ENCODE data around the gene UHRF1.

UHRF1 gene

DNA sequence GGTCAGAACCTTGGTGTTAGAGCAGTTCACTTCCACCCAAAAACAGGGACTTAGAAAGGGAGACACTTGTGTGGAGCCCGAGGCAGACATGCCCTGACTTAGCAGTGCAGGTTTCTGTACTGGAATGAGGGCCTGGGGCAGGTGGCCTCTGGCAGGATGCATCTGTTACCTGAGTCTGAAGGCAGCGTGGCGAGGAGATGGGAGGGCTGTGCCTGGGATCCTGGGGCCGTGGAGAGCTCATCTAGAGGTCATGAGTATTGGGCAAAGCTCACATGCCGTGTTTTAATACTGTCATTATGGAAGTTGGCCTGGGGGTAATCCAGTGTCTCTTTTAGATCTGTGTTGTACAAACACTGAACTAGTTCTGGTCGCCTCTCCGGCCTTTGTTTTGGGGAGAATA, 81.0 kb downstream of the UHRF1 start:
- no peak for DNase-seq (ENCODE audit: low spot score)

GRCh38 chr19:4991538-4991937, 82.2 kb downstream of the UHRF1 start:
- DNase-seq (ENCODE audit: low spot score), result no peak

DNA sequence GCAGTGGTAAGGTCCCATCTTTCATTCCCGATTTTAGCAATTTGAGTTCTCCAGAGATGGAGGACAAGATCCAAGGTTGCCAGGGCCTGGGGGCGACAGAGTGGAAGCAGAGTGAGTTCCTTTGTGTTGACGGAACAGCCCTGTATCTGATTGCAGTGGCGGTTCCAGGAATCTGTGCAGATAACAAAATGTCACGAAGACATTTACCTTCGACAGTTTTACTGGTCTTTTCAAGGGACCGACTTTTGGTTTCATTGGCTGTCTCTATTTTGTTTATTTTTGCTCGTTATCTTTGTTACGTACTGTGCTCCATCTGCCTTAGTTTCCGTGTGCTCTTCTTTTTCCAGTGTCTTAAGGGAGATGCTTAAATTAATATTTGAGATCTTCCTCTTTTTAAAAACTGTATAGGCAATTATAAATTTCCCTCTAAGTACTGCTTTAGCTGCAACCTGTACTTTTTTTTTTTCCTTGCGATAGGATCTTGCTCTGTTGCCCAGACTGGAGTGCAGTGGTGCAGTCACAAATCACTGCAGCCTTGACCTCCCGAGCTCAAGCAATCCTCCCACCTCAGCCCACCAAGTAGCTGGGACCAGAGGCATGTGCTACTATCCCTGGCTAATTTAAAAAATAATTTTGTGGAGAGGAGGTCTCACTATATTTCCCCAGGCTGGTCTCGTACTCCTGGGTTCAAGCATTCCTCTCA, 82.8 kb downstream of the UHRF1 start:
- DNase-seq (ENCODE audit: low spot score), result no peak

- DNase-seq (ENCODE audit: low spot score), result no peak
Measured at GRCh38 chr19:4993683-4994082, 84.4 kb downstream of the UHRF1 start.

DNA sequence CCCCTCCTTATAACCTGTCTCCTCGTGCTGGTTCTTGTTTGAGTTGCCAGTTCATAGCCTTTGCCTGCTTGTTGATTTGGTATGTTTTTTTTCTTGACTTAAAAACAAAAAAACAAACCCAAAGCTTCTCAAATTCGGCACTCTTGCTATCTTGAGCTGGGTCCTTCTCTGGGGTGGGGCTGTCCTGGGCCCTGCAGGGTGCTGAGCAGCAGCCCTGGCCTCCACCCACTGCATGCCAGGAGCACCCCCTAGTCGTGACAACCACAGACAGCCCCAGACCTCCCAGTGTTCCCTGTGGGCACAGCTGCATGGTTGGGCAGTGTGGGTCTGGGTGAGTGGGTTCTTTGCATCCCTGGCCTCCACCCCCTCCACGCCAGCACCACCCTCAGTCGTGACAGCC, 87.4 kb downstream of the UHRF1 start:
- DNase-seq (ENCODE audit: low spot score), result peak; percentile 54

- no peak for DNase-seq (ENCODE audit: low spot score)
Measured at GRCh38 chr19:4997297-4997696, 88.0 kb downstream of the UHRF1 start.

DNA sequence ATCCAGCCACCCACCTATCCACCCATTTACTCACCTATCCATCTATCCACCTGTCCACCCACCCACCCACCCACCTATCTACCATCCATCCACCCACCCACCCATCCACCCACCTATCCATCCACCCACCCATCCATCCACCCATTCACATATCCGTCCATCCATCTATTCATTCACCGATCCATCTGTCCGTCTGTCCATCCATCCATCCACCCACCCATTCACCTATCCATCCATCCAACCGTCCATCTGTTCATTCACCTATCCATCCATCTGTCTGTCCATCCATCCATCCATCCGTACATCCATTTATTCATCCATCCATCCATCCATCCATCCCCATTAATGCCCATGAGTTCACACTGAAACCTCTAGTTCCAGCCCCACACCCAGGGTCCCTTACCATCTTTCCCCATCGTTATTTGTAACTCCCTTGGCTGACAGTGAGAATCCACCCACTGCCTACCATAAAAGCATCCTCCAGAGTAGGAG, 90.9 kb downstream of the UHRF1 start:
- no peak for DNase-seq (ENCODE audit: low spot score)

- peak; percentile 71 for DNase-seq (ENCODE audit: low spot score)
Measured at GRCh38 chr19:5001615-5002014, 92.3 kb downstream of the UHRF1 start.

DNA sequence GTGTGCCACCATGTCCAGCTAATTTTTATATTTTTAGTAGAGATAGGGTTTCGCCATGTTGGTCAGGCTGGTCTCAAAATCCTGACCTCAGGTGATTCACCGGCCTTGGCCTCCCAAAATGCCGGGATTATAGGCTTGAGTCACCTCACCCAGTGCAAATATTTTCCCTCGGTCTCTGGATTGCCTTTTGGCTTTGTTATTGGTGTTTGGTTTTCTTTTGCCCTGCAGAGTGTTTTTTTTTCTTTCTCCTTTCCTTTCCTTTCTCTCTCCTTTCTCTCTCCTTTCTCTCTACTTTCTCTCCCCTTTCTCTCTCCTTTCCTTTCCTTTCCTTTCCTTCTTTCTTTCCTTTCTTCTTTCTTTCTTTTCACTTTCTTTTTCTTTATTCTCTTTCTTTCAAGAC, 92.8 kb downstream of the UHRF1 start:
- no peak for DNase-seq (ENCODE audit: low spot score)

- DNase-seq (ENCODE audit: low spot score), result no peak
Measured at GRCh38 chr19:5003781-5004180, 94.5 kb downstream of the UHRF1 start.

GRCh38 chr19:5005096-5005495, 95.8 kb downstream of the UHRF1 start:
- DNase-seq (ENCODE audit: low spot score), result peak; percentile 6

DNA sequence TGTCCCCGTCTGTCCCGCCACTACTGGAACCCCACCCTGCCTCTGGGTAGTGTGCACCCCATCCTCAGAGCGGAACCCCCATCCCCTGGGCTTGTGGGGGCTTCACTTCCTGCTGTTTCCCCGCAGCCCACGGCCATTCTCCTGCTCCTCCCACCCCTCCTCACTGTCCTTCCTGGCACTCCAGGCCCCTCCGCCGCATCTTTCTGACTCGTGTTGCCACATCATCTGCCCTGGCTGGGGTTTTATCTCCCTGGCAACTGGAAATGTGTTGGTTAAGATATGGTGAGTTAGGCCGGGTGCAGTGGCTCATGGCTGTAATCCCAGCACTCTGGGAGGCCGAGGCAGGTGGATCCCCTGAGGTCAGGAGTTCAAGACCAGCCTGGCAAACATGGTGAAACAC, 96.9 kb downstream of the UHRF1 start:
- peak; percentile 91 for DNase-seq (ENCODE audit: low spot score)

DNA sequence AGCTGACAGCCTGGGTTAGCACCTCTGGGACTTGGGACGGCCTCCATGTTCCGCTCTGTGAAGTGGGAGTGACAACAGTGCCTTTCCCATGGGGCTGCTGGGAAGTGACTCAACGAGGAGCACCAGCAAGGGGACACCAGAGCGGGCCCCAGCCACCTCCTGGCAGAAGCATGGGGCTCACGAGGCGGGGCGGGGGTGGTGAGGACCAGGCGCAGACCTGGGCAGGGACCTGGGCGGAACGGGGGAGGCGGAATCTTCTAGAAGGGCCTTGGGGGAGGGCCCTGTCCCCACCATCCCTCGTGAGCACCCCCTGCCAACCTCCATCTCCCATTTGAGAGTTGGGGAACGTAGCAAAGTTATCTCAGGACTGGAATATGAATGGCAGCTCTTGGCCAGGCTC, 97.5 kb downstream of the UHRF1 start:
- no peak for DNase-seq (ENCODE audit: low spot score)

Data from hematopoietic multipotent progenitor cell treated with erythropoietin and hydrocortisone succinate and interleukin-3 and kit ligand, for 15 days (in vitro differentiated cells).